Osteocyte (in vitro differentiated cells): ENCODE results near the gene SNRPF. TPM values are rescaled to one million over a fixed set of nuclear protein-coding genes. Genes with fewer than 3 reads are reported as not detected.

ENCODE experiments used
- DNase-seq: peaks from one replicate; pipeline ENCODE4 v3.0.0; 2021; ENCODE audit warnings: mixed read lengths; ENCODE audit not compliant: unreplicated experiment; ENCODE audit errors: extremely low spot score
- H3K27ac Mint-ChIP-seq: one replicate; pipeline ENCODE4 v1.8.0; 2021; ENCODE audit warnings: mild to moderate bottlenecking, mixed read lengths; ENCODE audit not compliant: unreplicated experiment
- H3K27me3 Mint-ChIP-seq: one replicate; pipeline ENCODE4 v1.8.0; 2021; ENCODE audit warnings: mixed read lengths; ENCODE audit not compliant: unreplicated experiment
- H3K36me3 Mint-ChIP-seq: one replicate; pipeline ENCODE4 v1.8.0; 2021; ENCODE audit warnings: mixed read lengths; ENCODE audit not compliant: unreplicated experiment
- H3K4me1 Mint-ChIP-seq: one replicate; pipeline ENCODE4 v1.8.0; 2021; ENCODE audit warnings: mixed read lengths; ENCODE audit not compliant: unreplicated experiment
- H3K4me3 Mint-ChIP-seq: one replicate; pipeline ENCODE4 v1.8.0; 2021; ENCODE audit warnings: mild to moderate bottlenecking, moderate library complexity, mixed read lengths; ENCODE audit not compliant: unreplicated experiment
- H3K9me3 Mint-ChIP-seq: one replicate; pipeline ENCODE4 v1.8.0; 2021; ENCODE audit warnings: mixed read lengths; ENCODE audit not compliant: unreplicated experiment
- CTCF ChIP-seq: fragments of 200-600 bp; sonication (generic); IDR thresholded peaks from 2 replicates; pipeline ENCODE4 v1.5.0; 2021; ENCODE audit warnings: antibody characterized with exemption, mild to moderate bottlenecking, moderate library complexity
- total RNA-seq: library from RNA; stranded (reverse); gene quantifications from 2 replicates; pipeline ENCODE4 v1.2.1, GENCODE V29; 2021

SNRPF gene
- total RNA-seq, 1 donor from 2014 or later, result 18.1 TPM

GRCh38 chr12:95874452-95874851 lies 15.7 kb downstream of the SNRPF start:
- Mint-ChIP-seq H3K4me3 (no peak overlapping the region), H3K27ac (no peak overlapping the region), H3K36me3 (peaks cover 2% of the 10 kb centered on the region), H3K4me1 (peaks cover 1% of the 10 kb centered on the region), H3K9me3 (no peaks in the 10 kb centered on the region), H3K27me3 (no peaks in the 10 kb centered on the region)
- DNase-seq, result no peak
- TF ChIP-seq CTCF, result no peak

GRCh38 chr12:95877622-95878021 lies 18.9 kb downstream of the SNRPF start:
- Mint-ChIP-seq H3K9me3 (no peaks in the 10 kb centered on the region), H3K36me3 (no peaks in the 10 kb centered on the region), H3K27ac (no peak overlapping the region), H3K27me3 (no peaks in the 10 kb centered on the region), H3K4me3 (no peak overlapping the region), H3K4me1 (peaks cover 4% of the 10 kb centered on the region)
- no peak for TF ChIP-seq CTCF
- DNase-seq, result no peak

GRCh38 chr12:95880895-95881294 lies 22.1 kb downstream of the SNRPF start:
- Mint-ChIP-seq H3K36me3 (no peaks in the 10 kb centered on the region), H3K27me3 (no peaks in the 10 kb centered on the region), H3K27ac (no peak overlapping the region), H3K4me1 (peaks cover 4% of the 10 kb centered on the region), H3K9me3 (no peaks in the 10 kb centered on the region), H3K4me3 (no peak overlapping the region)
- DNase-seq, result no peak
- TF ChIP-seq CTCF, result no peak

- H3K4me3 Mint-ChIP-seq, result no peak overlapping the region
- peaks cover 4% of the 10 kb centered on the region for H3K4me1 Mint-ChIP-seq
- H3K27ac Mint-ChIP-seq, result no peak overlapping the region
- no peak for DNase-seq
- H3K36me3 Mint-ChIP-seq, result no peaks in the 10 kb centered on the region
- no peaks in the 10 kb centered on the region for H3K27me3 Mint-ChIP-seq
- no peak for TF ChIP-seq CTCF
- no peaks in the 10 kb centered on the region for H3K9me3 Mint-ChIP-seq
Observed at GRCh38 chr12:95881331-95881955, 22.7 kb downstream of the SNRPF start.

GRCh38 chr12:95882080-95882479 lies 23.3 kb downstream of the SNRPF start:
- no peak for DNase-seq
- no peaks in the 10 kb centered on the region for H3K27me3 Mint-ChIP-seq
- H3K9me3 Mint-ChIP-seq, result no peaks in the 10 kb centered on the region

More at GRCh38 chr12:95882080-95882479, 23.3 kb downstream of the SNRPF start:
- H3K4me3 Mint-ChIP-seq, result no peak overlapping the region
- peaks cover 4% of the 10 kb centered on the region for H3K4me1 Mint-ChIP-seq
- no peaks in the 10 kb centered on the region for H3K36me3 Mint-ChIP-seq
- no peak overlapping the region for H3K27ac Mint-ChIP-seq
- no peak for TF ChIP-seq CTCF
